Esophagus squamous epithelium (tissue), 5 donors: ENCODE results near the gene WDR59. TPM values are rescaled to one million over a fixed set of nuclear protein-coding genes. Genes with fewer than 3 reads are reported as not detected.
"Not testable (repeated sequence)": the region's sequence is repeated elsewhere in the genome, so short reads cannot be mapped to it uniquely, and the experiment has no call there.

Source experiments
- DNase-seq: peaks from one replicate; lab custom pipeline; 2025; lab: John Stamatoyannopoulos, UW
- H3K27ac ChIP-seq, 4 donors: fragments of 200-600 bp; sonication (generic); one replicate each; pipeline ENCODE4 v1.5.1; 2016 to 2019; ENCODE audit warnings: mild to moderate bottlenecking in 1 of 4
- H3K27me3 ChIP-seq, 4 donors: fragments of 200-600 bp; sonication (generic); 1 replicate in 3 of 4; 2 replicates in 1 of 4; pipeline versions ENCODE4 v1.5.1 to v1.6.0; 2017 to 2021; ENCODE audit warnings: antibody characterized with exemption in 1 of 4
- H3K36me3 ChIP-seq, 3 donors: fragments of 200-600 bp; sonication (generic); one replicate each; pipeline ENCODE4 v1.5.1; 2016 to 2019
- H3K4me1 ChIP-seq, 3 donors: fragments of 200-600 bp; sonication (generic); one replicate each; pipeline ENCODE4 v1.5.1; 2017 to 2019
- H3K4me3 ChIP-seq, 4 donors: fragments of 200-600 bp; sonication (generic); 1 replicate in 3 of 4; 2 replicates in 1 of 4; pipeline ENCODE4 v1.5.1; 2016 to 2019; ENCODE audit warnings: mild to moderate bottlenecking in 2 of 4, moderate library complexity in 1 of 4
- H3K9me3 ChIP-seq, 3 donors: fragments of 200-600 bp; sonication (generic); one replicate each; pipeline ENCODE4 v1.5.1; 2016 to 2019
- CTCF ChIP-seq, 6 experiments: fragments of 450-650 bp in 4 of 6; fragments of 200-600 bp in 2 of 6; sonication (generic) in 2 of 6; IDR thresholded peaks; one replicate each; pipeline ENCODE4 v1.5.1; 2016 to 2019; ENCODE audit warnings: antibody characterized with exemption in 6 of 6, mild to moderate bottlenecking in 4 of 6, moderate library complexity in 4 of 6
- POLR2A ChIP-seq, 4 donors: fragments of 450-650 bp; IDR thresholded peaks; one replicate each; pipeline ENCODE4 v1.6.1; 2017; ENCODE audit warnings: antibody characterized with exemption in 4 of 4, mild to moderate bottlenecking in 4 of 4, moderate library complexity in 3 of 4
- WGBS, 2 donors: methylation state at CpG; one replicate each; pipeline ENCODE4 v1.1.5; 2018; 5-methylcytosine and 5-hydroxymethylcytosine counted together
- intact Hi-C: fragments of 100-400 bp; cut with DNase I; formaldehyde crosslinking; loops from one replicate; pipeline ENCODE4 v1.15.0; 2022
- total RNA-seq, 4 donors: library from RNA; depleted of rRNA; stranded (reverse); fragments of >200 nt; gene quantifications; one replicate each; pipeline ENCODE4 v1.1.0, GENCODE V29; 2016
- donor health status: DM: yes; HTN: yes; CAD: no.

WDR59 gene
- total RNA-seq, 4 donors from 2014 or later: 9.8 to 25.1 (median 22.2) TPM

- Histone ChIP-seq H3K9me3 (no peaks in the 10 kb centered on the region), H3K27me3 (no peaks in the 10 kb centered on the region), H3K27ac (no peak overlapping the region), H3K4me1 (peaks cover 0 to 13% (median 0%) of the 10 kb centered on the region in 3 donors), H3K36me3 (peaks cover 9 to 76% (median 14%) of the 10 kb centered on the region in 3 donors), H3K4me3 (no peak overlapping the region)
- TF ChIP-seq CTCF (IDR thresholded peaks at IDR 0.05) (no peak), POLR2A (IDR thresholded peaks at IDR 0.05) (no peak)
- 96 to 97% methylated on average over 3 of the region's 3 CpGs for WGBS, 2 donors
- intact Hi-C loops: no loop called here
- no peak for DNase-seq
These were observed 63.9 kb downstream of the WDR59 start for GRCh38 chr16:74921051-74921450.

- no peaks in the 10 kb centered on the region for H3K4me1 ChIP-seq
- peaks cover 15 to 84% (median 41%) of the 10 kb centered on the region in 3 donors for H3K36me3 ChIP-seq
- intact Hi-C loops: no loop called here
- peaks cover 0 to 30% (median 10%) of the 10 kb centered on the region in 3 donors for H3K9me3 ChIP-seq
- H3K27me3 ChIP-seq: no peaks in the 10 kb centered on the region
- DNase-seq: no peak
- WGBS, 2 donors: 88 to 98% methylated on average over 6 of the region's 6 CpGs
- TF ChIP-seq POLR2A (IDR thresholded peaks at IDR 0.05) (no peak), CTCF (IDR thresholded peaks at IDR 0.05) (no peak)
- H3K4me3 ChIP-seq: no peak overlapping the region
- no peak overlapping the region for H3K27ac ChIP-seq
These were observed 75.3 kb downstream of the WDR59 start for GRCh38 chr16:74909665-74910064.

GRCh38 chr16:74908759-74909158, 76.2 kb downstream of the WDR59 start:
- DNase-seq: not testable (repeated sequence)

GRCh38 chr16:74903901-74904678, 80.8 kb downstream of the WDR59 start:
- DNase-seq: no peak
- H3K27ac ChIP-seq: no peak overlapping the region
- H3K9me3 ChIP-seq: no peaks in the 10 kb centered on the region
- intact Hi-C loops: no loop called here
- H3K36me3 ChIP-seq: peaks cover 5 to 82% (median 10%) of the 10 kb centered on the region in 3 donors
- H3K27me3 ChIP-seq: no peaks in the 10 kb centered on the region
- 93 to 96% methylated on average over 8 to 12 of the region's 12 CpGs for WGBS, 2 donors
- no peak overlapping the region for H3K4me3 ChIP-seq
- TF ChIP-seq CTCF (IDR thresholded peaks at IDR 0.05): no peak
- TF ChIP-seq POLR2A (IDR thresholded peaks at IDR 0.05): no peak
- H3K4me1 ChIP-seq: no peaks in the 10 kb centered on the region

More at GRCh38 chr16:74908759-74909158, 76.2 kb downstream of the WDR59 start:
- 63 to 79% methylated on average over 5 to 7 of the region's 8 CpGs for WGBS, 2 donors
- intact Hi-C loops, H3K4me3 ChIP-seq, H3K27me3 ChIP-seq, H3K27ac ChIP-seq, H3K4me1 ChIP-seq: not testable (repeated sequence)
- H3K36me3 ChIP-seq: peaks cover 10 to 82% (median 34%) of the 10 kb centered on the region in 3 donors
- H3K9me3 ChIP-seq: peaks cover 0 to 25% (median 10%) of the 10 kb centered on the region in 3 donors

- H3K27ac ChIP-seq: no peak overlapping the region
- no peak for DNase-seq
- intact Hi-C loops: no loop called here
- peaks cover 5 to 84% (median 10%) of the 10 kb centered on the region in 3 donors for H3K36me3 ChIP-seq
- WGBS, 2 donors: 83 to 92% methylated on average over 1 of the region's 1 CpG
- no peaks in the 10 kb centered on the region for H3K4me1 ChIP-seq
- H3K9me3 ChIP-seq: no peaks in the 10 kb centered on the region
- no peaks in the 10 kb centered on the region for H3K27me3 ChIP-seq
- TF ChIP-seq CTCF (IDR thresholded peaks at IDR 0.05): no peak
- no peak for TF ChIP-seq POLR2A (IDR thresholded peaks at IDR 0.05)
- H3K4me3 ChIP-seq: no peak overlapping the region
These were observed 81.8 kb downstream of the WDR59 start for GRCh38 chr16:74903120-74903519.
